Transverse colon (tissue), 3 donors: ENCODE data around the gene TTLL9.
"Not testable (repeated sequence)": the region's sequence is repeated elsewhere in the genome, so short reads cannot be mapped to it uniquely, and the experiment has no call there.

ENCODE experiments used
- CTCF ChIP-seq, 5 experiments: fragments of 200-600 bp in 3 of 5; fragments of 450-650 bp in 2 of 5; sonication (generic) in 3 of 5; IDR thresholded peaks; 1 replicate in 2 of 5; 2 replicates in 3 of 5; pipeline ENCODE4 v1.5.1; 2016 to 2017; ENCODE audit warnings: antibody characterized with exemption in 5 of 5, inconsistent platforms in 3 of 5, mild to moderate bottlenecking in 2 of 5, moderate library complexity in 1 of 5
- EP300 ChIP-seq: sonication (generic); formaldehyde crosslinking; IDR thresholded peaks from one replicate; pipeline ENCODE4 v1.6.1; 2017; ENCODE audit warnings: antibody characterized with exemption, low read depth
- POLR2A ChIP-seq: fragments of 450-650 bp; IDR thresholded peaks from one replicate; pipeline ENCODE4 v1.6.1; 2016; ENCODE audit warnings: antibody characterized with exemption, mild to moderate bottlenecking, moderate library complexity

GRCh38 chr20:31921480-31921879 lies 51.0 kb downstream of the TTLL9 start:
- not testable (repeated sequence) for TF ChIP-seq CTCF (IDR thresholded peaks at IDR 0.05); POLR2A; EP300
